HCT116 (cell line): ENCODE data around the gene SLC34A3. TPM values are rescaled to one million over a fixed set of nuclear protein-coding genes. Genes with fewer than 3 reads are reported as not detected.

Source experiments
- ATAC-seq: fragments of 200-7000 bp; cut with Tn5 transposase; 2 replicates; pipeline ENCODE4 v1.9.1; 2020; ENCODE audit warnings: mild to moderate bottlenecking, moderate library complexity
- BruUV-seq: library from RNA; stranded (reverse); fragments of 400-500 nt; replicated peaks from 2 replicates; lab custom pipeline; 2021; lab: Mats Ljungman, UMichigan
- CTCF ChIA-PET: fragments of 300-600 bp; sonication (Branson Sonifier 250); formaldehyde crosslinking; loops from one replicate; lab custom pipeline; 2021; ENCODE audit warnings: antibody characterized with exemption; lab: Charles Lee
- POLR2A ChIA-PET: fragments of 300-600, 350-600 bp; sonication (Branson Sonifier 250); formaldehyde crosslinking; loops from one replicate; lab custom pipeline; 2021; ENCODE audit warnings: antibody characterized with exemption; lab: Charles Lee
- RAD21 ChIA-PET, 2 experiments: fragments of 300-600 bp; sonication (Branson Sonifier 250); formaldehyde crosslinking; loops; one replicate each; lab custom pipeline; 2023; ENCODE audit warnings: low total read pairs in 2 of 2; ENCODE audit not compliant: uncharacterized antibody in 2 of 2, unreplicated experiment in 2 of 2, low non-redundant PET in 1 of 2; lab: Charles Lee
- DNase-seq: peaks from one replicate; pipeline ENCODE4 v3.0.0-alpha.2; 2010; ENCODE audit warnings: low read depth, low spot score
- H2AFZ ChIP-seq: fragments of 200-600 bp; shearing (Covaris generic), sonication (generic); 2 replicates; pipeline ENCODE4 v1.6.1; 2017; ENCODE audit warnings: low read depth, mixed run types, mixed read lengths, antibody characterized with exemption, low read length; ENCODE audit not compliant: poor library complexity, severe bottlenecking
- H3K27ac ChIP-seq: 2 replicates; pipeline ENCODE4 v1.5.1; 2012; ENCODE audit warnings: low read depth, low read length
- H3K27me3 ChIP-seq: fragments of 200-600 bp; sonication (generic); 2 replicates; pipeline ENCODE4 v1.6.1; 2016; ENCODE audit warnings: mixed run types, low read length, mixed read lengths; ENCODE audit not compliant: insufficient read depth
- H3K36me3 ChIP-seq, 2 experiments: fragments of 200-500 bp in 1 of 2; fragments of 200-600 bp in 1 of 2; sonication (Bioruptor generic) in 1 of 2; sonication (generic) in 1 of 2; 2 replicates each; pipeline versions ENCODE4 v1.5.1 to v1.6.1; 2014 to 2016; ENCODE audit warnings: low read length in 2 of 2, inconsistent platforms in 1 of 2, mixed read lengths in 1 of 2, mixed run types in 1 of 2; ENCODE audit not compliant: insufficient read depth in 2 of 2, control insufficient read depth in 1 of 2
- H3K4me1 ChIP-seq, 2 experiments: fragments of 200-600 bp in 1 of 2; sonication (generic) in 1 of 2; 2 replicates each; pipeline versions ENCODE4 v1.5.1 to v1.6.1; 2012 to 2017; ENCODE audit warnings: low read length in 2 of 2, inconsistent platforms in 1 of 2, mild to moderate bottlenecking in 1 of 2, mixed read lengths in 1 of 2, mixed run types in 1 of 2, moderate library complexity in 1 of 2; ENCODE audit not compliant: insufficient read depth in 2 of 2, control insufficient read depth in 1 of 2
- H3K4me2 ChIP-seq: fragments of 200-600 bp; sonication (generic); 2 replicates; pipeline ENCODE4 v1.6.1; 2017; ENCODE audit warnings: mixed run types, low read length, mixed read lengths
- H3K4me3 ChIP-seq, 2 experiments: fragments of 200-600 bp in 1 of 2; sonication (generic) in 1 of 2; replicated peaks in 1 of 2; 2 replicates each; pipeline ENCODE4 v1.5.1; 2011 to 2016; ENCODE audit warnings: low read length in 2 of 2, control low read depth in 1 of 2, low read depth in 1 of 2, mild to moderate bottlenecking in 1 of 2, mixed read lengths in 1 of 2, mixed run types in 1 of 2
- H3K79me2 ChIP-seq: fragments of 200-600 bp; sonication (generic); 2 replicates; pipeline ENCODE4 v1.6.1; 2017; ENCODE audit warnings: mild to moderate bottlenecking, mixed run types, low read length, moderate library complexity, mixed read lengths; ENCODE audit not compliant: insufficient read depth
- H3K9ac ChIP-seq: fragments of 200-600 bp; sonication (generic); 2 replicates; pipeline ENCODE4 v1.6.1; 2016; ENCODE audit warnings: low read length, mixed read lengths
- H3K9me2 ChIP-seq: fragments of 200-600 bp; sonication (generic), shearing (Covaris generic); 2 replicates; pipeline ENCODE4 v1.6.1; 2017; ENCODE audit warnings: mixed run types, mild to moderate bottlenecking, moderate library complexity; ENCODE audit not compliant: insufficient read depth
- H3K9me3 ChIP-seq, 2 experiments: fragments of 200-500 bp in 1 of 2; fragments of 200-600 bp in 1 of 2; sonication (Bioruptor generic) in 1 of 2; sonication (generic) in 1 of 2; 2 replicates each; pipeline ENCODE4 v1.6.1; 2014 to 2017; ENCODE audit warnings: low read length in 2 of 2, mixed read lengths in 2 of 2, inconsistent platforms in 1 of 2, low read depth in 1 of 2, mild to moderate bottlenecking in 1 of 2, mixed run types in 1 of 2, moderate library complexity in 1 of 2; ENCODE audit not compliant: control insufficient read depth in 1 of 2, insufficient read depth in 1 of 2
- H4K20me1 ChIP-seq: fragments of 200-600 bp; sonication (generic), shearing (Covaris generic); 2 replicates; pipeline ENCODE4 v1.6.1; 2017; ENCODE audit warnings: mixed run types, mild to moderate bottlenecking, moderate library complexity; ENCODE audit not compliant: insufficient read depth
- EGR1 ChIP-seq: IDR thresholded peaks from 2 replicates; pipeline ENCODE4 v1.6.1; 2012; ENCODE audit warnings: low read depth
- ELF1 ChIP-seq: IDR thresholded peaks from 2 replicates; pipeline ENCODE4 v1.6.1; 2012; ENCODE audit warnings: low read depth, borderline replicate concordance
- FOSL1 ChIP-seq: IDR thresholded peaks from 2 replicates; pipeline ENCODE4 v1.6.1; 2012; ENCODE audit warnings: low read depth
- POLR2AphosphoS5 ChIP-seq: IDR thresholded peaks from 2 replicates; pipeline ENCODE4 v1.6.1; 2011; ENCODE audit warnings: mild to moderate bottlenecking, low read depth, low read length, moderate library complexity
- SIN3A ChIP-seq: IDR thresholded peaks from 2 replicates; pipeline ENCODE4 v1.6.1; 2012; ENCODE audit warnings: low read depth
- SP1 ChIP-seq: IDR thresholded peaks from 2 replicates; pipeline ENCODE4 v1.6.1; 2012; ENCODE audit warnings: low read depth
- TCF7L2 ChIP-seq: IDR thresholded peaks from 2 replicates; pipeline ENCODE4 v1.7.0; 2011; ENCODE audit warnings: borderline replicate concordance, inconsistent platforms; ENCODE audit not compliant: insufficient read depth, insufficient read length; ENCODE audit errors: extremely low read depth
- YY1 ChIP-seq: IDR thresholded peaks from 2 replicates; pipeline ENCODE4 v1.6.1; 2011; ENCODE audit warnings: low read length, low read depth, moderate library complexity, mild to moderate bottlenecking; ENCODE audit not compliant: insufficient replicate concordance; ENCODE audit errors: extremely low read depth
- intact Hi-C: fragments of 100-400 bp; cut with micrococcal nuclease; formaldehyde crosslinking; loops from 2 replicates; pipeline ENCODE4 v1.10.0; 2022
- total RNA-seq: library from RNA; stranded (reverse); gene quantifications from one replicate; pipeline ENCODE4 v1.2.1, GENCODE V29; 2021; ENCODE audit not compliant: unreplicated experiment
- TF ChIP-seq, protein P1 (sequence below): IDR thresholded peaks from 2 replicates; pipeline ENCODE4 v1.6.1; 2012; ENCODE audit warnings: low read depth
- TF ChIP-seq, protein P2 (sequence below): IDR thresholded peaks from 2 replicates; pipeline ENCODE4 v1.6.1; 2011; ENCODE audit warnings: mild to moderate bottlenecking, low read length, moderate library complexity; ENCODE audit not compliant: insufficient replicate concordance; ENCODE audit errors: extremely low read depth

SLC34A3 gene
- total RNA-seq, 1 experiment from 2014 or later = 0.15 TPM

DNA sequence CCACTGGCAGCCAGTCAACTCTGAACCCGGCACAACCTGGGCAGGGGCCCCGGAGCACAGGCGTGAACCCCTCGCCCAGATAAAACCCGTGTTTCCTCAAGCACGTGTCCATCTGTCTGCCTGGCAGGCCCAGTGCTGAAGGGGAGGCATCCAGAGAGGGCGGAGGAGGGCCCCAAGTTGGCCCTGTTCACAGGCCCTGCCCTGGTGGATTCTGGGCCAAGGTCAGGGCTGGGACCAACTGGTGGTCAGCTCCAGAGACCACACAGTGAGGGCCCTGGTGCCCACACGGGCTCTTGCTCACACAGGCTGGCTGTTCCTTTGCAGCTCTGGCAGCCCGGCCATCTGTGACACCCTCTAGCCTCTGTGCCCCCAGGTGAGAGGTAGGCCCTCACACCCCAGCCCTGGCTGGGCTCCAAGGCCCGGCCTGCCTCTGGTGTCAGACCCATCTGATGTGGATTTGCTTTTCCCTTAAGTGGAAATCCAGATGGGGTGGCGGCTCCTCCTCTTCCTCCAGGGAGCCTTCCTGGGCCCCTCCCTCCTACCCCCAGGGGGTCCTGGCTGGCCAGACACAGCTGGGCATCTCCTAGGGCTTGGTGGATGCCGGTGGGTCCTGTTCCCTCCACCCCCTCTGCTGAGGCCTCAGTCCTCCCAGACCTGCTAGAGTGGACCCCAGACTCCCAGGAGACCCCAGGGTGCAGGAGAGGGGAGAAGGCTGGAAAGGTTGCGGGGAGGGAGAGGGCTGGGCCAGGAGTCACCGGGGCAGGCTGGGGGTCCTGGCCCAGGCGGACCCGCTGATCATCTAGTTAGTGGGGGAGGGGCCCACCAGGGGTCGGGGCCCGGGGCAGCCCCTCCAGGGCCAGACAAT, 19.9 kb downstream of the SLC34A3 start (continued):
- no peak for TF ChIP-seq TCF7L2

DNA sequence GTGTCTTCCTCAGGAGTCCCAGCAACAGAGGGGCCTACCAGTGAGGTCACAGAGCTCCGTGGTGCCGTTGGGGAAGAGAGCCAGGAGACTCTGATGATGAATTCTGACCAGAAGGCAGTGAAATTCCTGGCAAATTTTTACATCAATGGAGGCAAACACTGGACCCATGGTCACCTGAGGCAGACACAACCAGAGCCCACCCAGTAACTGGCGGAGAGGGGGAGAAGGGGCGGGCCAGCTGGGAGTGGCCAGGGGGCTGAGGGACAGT, 20.4 kb downstream of the SLC34A3 start, which contains the start of gene STPG3:
Gene STPG3 (plus strand): TSS at position 93 of the 268 bp plus-strand sequence. CDS start 1 bp downstream, at position 94.
- peaks cover 9% of the 10 kb centered on the region for H3K79me2 ChIP-seq
- no peaks in the 10 kb centered on the region for H3K9me3 ChIP-seq
- H3K4me2 ChIP-seq = no peak within 1 kb of the TSS
- intact Hi-C loops = no loop called here
- H4K20me1 ChIP-seq = no peaks in the 10 kb centered on the region
- RAD21 ChIA-PET = no interaction called here
- H3K36me3 ChIP-seq = peaks cover 0 to 3% of the 10 kb centered on the region in 2 experiments; a peak in 1 of 4 replicates
- no peak for ATAC-seq
- BruUV-seq = no TSS peak
- TF ChIP-seq ELF1 (no peak), SP1 (no peak), EGR1 (no peak), FOSL1 (no peak), YY1 (no peak), SIN3A (no peak), POLR2AphosphoS5 (no peak)
- TF ChIP-seq, protein P1, sequence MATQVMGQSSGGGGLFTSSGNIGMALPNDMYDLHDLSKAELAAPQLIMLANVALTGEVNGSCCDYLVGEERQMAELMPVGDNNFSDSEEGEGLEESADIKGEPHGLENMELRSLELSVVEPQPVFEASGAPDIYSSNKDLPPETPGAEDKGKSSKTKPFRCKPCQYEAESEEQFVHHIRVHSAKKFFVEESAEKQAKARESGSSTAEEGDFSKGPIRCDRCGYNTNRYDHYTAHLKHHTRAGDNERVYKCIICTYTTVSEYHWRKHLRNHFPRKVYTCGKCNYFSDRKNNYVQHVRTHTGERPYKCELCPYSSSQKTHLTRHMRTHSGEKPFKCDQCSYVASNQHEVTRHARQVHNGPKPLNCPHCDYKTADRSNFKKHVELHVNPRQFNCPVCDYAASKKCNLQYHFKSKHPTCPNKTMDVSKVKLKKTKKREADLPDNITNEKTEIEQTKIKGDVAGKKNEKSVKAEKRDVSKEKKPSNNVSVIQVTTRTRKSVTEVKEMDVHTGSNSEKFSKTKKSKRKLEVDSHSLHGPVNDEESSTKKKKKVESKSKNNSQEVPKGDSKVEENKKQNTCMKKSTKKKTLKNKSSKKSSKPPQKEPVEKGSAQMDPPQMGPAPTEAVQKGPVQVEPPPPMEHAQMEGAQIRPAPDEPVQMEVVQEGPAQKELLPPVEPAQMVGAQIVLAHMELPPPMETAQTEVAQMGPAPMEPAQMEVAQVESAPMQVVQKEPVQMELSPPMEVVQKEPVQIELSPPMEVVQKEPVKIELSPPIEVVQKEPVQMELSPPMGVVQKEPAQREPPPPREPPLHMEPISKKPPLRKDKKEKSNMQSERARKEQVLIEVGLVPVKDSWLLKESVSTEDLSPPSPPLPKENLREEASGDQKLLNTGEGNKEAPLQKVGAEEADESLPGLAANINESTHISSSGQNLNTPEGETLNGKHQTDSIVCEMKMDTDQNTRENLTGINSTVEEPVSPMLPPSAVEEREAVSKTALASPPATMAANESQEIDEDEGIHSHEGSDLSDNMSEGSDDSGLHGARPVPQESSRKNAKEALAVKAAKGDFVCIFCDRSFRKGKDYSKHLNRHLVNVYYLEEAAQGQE = no peak
- TF ChIP-seq, protein P2, sequence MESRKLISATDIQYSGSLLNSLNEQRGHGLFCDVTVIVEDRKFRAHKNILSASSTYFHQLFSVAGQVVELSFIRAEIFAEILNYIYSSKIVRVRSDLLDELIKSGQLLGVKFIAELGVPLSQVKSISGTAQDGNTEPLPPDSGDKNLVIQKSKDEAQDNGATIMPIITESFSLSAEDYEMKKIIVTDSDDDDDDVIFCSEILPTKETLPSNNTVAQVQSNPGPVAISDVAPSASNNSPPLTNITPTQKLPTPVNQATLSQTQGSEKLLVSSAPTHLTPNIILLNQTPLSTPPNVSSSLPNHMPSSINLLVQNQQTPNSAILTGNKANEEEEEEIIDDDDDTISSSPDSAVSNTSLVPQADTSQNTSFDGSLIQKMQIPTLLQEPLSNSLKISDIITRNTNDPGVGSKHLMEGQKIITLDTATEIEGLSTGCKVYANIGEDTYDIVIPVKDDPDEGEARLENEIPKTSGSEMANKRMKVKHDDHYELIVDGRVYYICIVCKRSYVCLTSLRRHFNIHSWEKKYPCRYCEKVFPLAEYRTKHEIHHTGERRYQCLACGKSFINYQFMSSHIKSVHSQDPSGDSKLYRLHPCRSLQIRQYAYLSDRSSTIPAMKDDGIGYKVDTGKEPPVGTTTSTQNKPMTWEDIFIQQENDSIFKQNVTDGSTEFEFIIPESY = no peak
- TF ChIP-seq, all 23 proteins: peak for 0
- H3K27me3 ChIP-seq = no peaks in the 10 kb centered on the region
- no peak within 1 kb of the TSS for H3K4me3 ChIP-seq
- no peaks in the 10 kb centered on the region for H3K9me2 ChIP-seq
- no peak within 1 kb of the TSS for H3K9ac ChIP-seq
- DNase-seq = no peak
- H2AFZ ChIP-seq = no peak within 1 kb of the TSS
- CTCF ChIA-PET = no interaction called here
- POLR2A ChIA-PET = no interaction called here
- H3K4me1 ChIP-seq = peaks cover 15 to 33% of the 10 kb centered on the region in 2 experiments
- H3K27ac ChIP-seq = peak within 1 kb of the TSS; percentile 29; the same call in 1 of the 2 replicates
